Activated T-helper 1 cell treated with anti-CD3 and anti-CD28 coated beads, Interleukin-12 subunit alpha, Interleukin-12 subunit beta, Interleukin-2, Interleukin-4 antibody, amounts not matched to agents 30 ng/mL and 10 ng/mL and 1 ng/mL, durations not matched to agents 14 hours and 24 hours and 36 hours (primary cell): ENCODE results near the gene ROBO2. TPM values are rescaled to one million over a fixed set of nuclear protein-coding genes. Genes with fewer than 3 reads are reported as not detected.

Source experiments
- DNase-seq: peaks from one replicate; pipeline ENCODE4 v3.0.0; 2021; ENCODE audit warnings: low spot score
- H3K27ac Mint-ChIP-seq: one replicate; pipeline ENCODE4 v1.8.0; 2021; ENCODE audit warnings: mild to moderate bottlenecking, mixed read lengths
- H3K27me3 Mint-ChIP-seq: one replicate; pipeline ENCODE4 v1.8.0; 2022; ENCODE audit warnings: mild to moderate bottlenecking, moderate library complexity, mixed read lengths; ENCODE audit not compliant: insufficient read depth
- H3K36me3 Mint-ChIP-seq: one replicate; pipeline ENCODE4 v1.8.0; 2021; ENCODE audit warnings: low read depth, mixed read lengths
- H3K4me1 Mint-ChIP-seq: one replicate; pipeline ENCODE4 v1.8.0; 2021; ENCODE audit warnings: low read depth, mixed read lengths
- H3K4me3 Mint-ChIP-seq: one replicate; pipeline ENCODE4 v1.8.0; 2021; ENCODE audit warnings: mild to moderate bottlenecking, moderate library complexity, mixed read lengths
- H3K9me3 Mint-ChIP-seq: one replicate; pipeline ENCODE4 v1.8.0; 2021; ENCODE audit warnings: mixed read lengths
- intact Hi-C: fragments of 100-400 bp; cut with micrococcal nuclease; formaldehyde crosslinking; loops from one replicate; pipeline ENCODE4 v1.15.1; 2024
- total RNA-seq: library from RNA; stranded (reverse); gene quantifications from 2 replicates; pipeline ENCODE4 v1.2.3, GENCODE V29; 2022

Gene ROBO2
- total RNA-seq, 1 donor from 2014 or later = not detected

GRCh38 chr3:77091809-77092208, 51.9 kb downstream of the ROBO2 start:
- no peak for DNase-seq
- Mint-ChIP-seq H3K36me3 (no peaks in the 10 kb centered on the region), H3K27ac (no peak overlapping the region), H3K27me3 (no peaks in the 10 kb centered on the region), H3K9me3 (peaks cover 4% of the 10 kb centered on the region), H3K4me1 (no peaks in the 10 kb centered on the region), H3K4me3 (no peak overlapping the region)
- intact Hi-C loops = no loop called here

- Mint-ChIP-seq H3K27me3 (no peaks in the 10 kb centered on the region), H3K27ac (no peak overlapping the region), H3K36me3 (no peaks in the 10 kb centered on the region), H3K4me3 (no peak overlapping the region), H3K4me1 (no peaks in the 10 kb centered on the region), H3K9me3 (peaks cover 7% of the 10 kb centered on the region)
- intact Hi-C loops = no loop called here
- no peak for DNase-seq
These were observed 53.2 kb downstream of the ROBO2 start for GRCh38 chr3:77093101-77093500.

- no peaks in the 10 kb centered on the region for H3K27me3 Mint-ChIP-seq
- DNase-seq = no peak
- H3K4me3 Mint-ChIP-seq = no peak overlapping the region
- H3K9me3 Mint-ChIP-seq = peaks cover 11% of the 10 kb centered on the region
- H3K36me3 Mint-ChIP-seq = no peaks in the 10 kb centered on the region
- H3K27ac Mint-ChIP-seq = no peak overlapping the region
- intact Hi-C loops = no loop called here
- no peaks in the 10 kb centered on the region for H3K4me1 Mint-ChIP-seq
These were observed 56.2 kb downstream of the ROBO2 start for GRCh38 chr3:77096145-77096544.

GRCh38 chr3:77096966-77097890, 57.3 kb downstream of the ROBO2 start:
- Mint-ChIP-seq H3K4me3 (no peak overlapping the region), H3K27ac (no peak overlapping the region), H3K9me3 (peaks cover 15% of the 10 kb centered on the region), H3K27me3 (no peaks in the 10 kb centered on the region), H3K4me1 (no peaks in the 10 kb centered on the region), H3K36me3 (no peaks in the 10 kb centered on the region)
- intact Hi-C loops = no loop called here
- DNase-seq = no peak

- intact Hi-C loops = no loop called here
- no peak for DNase-seq
- Mint-ChIP-seq H3K27me3 (no peaks in the 10 kb centered on the region), H3K36me3 (no peaks in the 10 kb centered on the region), H3K27ac (no peak overlapping the region), H3K9me3 (peaks cover 9% of the 10 kb centered on the region), H3K4me3 (no peak overlapping the region), H3K4me1 (no peaks in the 10 kb centered on the region)
These were observed 63.3 kb downstream of the ROBO2 start for GRCh38 chr3:77102951-77103769.

GRCh38 chr3:77122652-77123051, 82.8 kb downstream of the ROBO2 start:
- no peaks in the 10 kb centered on the region for H3K36me3 Mint-ChIP-seq
- H3K9me3 Mint-ChIP-seq = no peaks in the 10 kb centered on the region
- no peaks in the 10 kb centered on the region for H3K27me3 Mint-ChIP-seq
- no peak for DNase-seq
- H3K4me3 Mint-ChIP-seq = no peak overlapping the region
- H3K27ac Mint-ChIP-seq = no peak overlapping the region
- no peaks in the 10 kb centered on the region for H3K4me1 Mint-ChIP-seq
- intact Hi-C loops = no loop called here

GRCh38 chr3:77125966-77126365, 86.1 kb downstream of the ROBO2 start:
- intact Hi-C loops = no loop called here
- no peak for DNase-seq
- Mint-ChIP-seq H3K27ac (no peak overlapping the region), H3K27me3 (no peaks in the 10 kb centered on the region), H3K9me3 (no peaks in the 10 kb centered on the region), H3K36me3 (no peaks in the 10 kb centered on the region), H3K4me3 (no peak overlapping the region), H3K4me1 (no peaks in the 10 kb centered on the region)

- Mint-ChIP-seq H3K4me1 (no peaks in the 10 kb centered on the region), H3K27ac (no peak overlapping the region), H3K9me3 (peaks cover 6% of the 10 kb centered on the region)
These were observed 94.9 kb downstream of the ROBO2 start for GRCh38 chr3:77134769-77135168.

GRCh38 chr3:77137559-77137958, 97.7 kb downstream of the ROBO2 start:
- no peaks in the 10 kb centered on the region for H3K27me3 Mint-ChIP-seq
- intact Hi-C loops = no loop called here
- no peaks in the 10 kb centered on the region for H3K4me1 Mint-ChIP-seq
- peaks cover 6% of the 10 kb centered on the region for H3K9me3 Mint-ChIP-seq
- H3K36me3 Mint-ChIP-seq = no peaks in the 10 kb centered on the region
- no peak for DNase-seq
- H3K27ac Mint-ChIP-seq = no peak overlapping the region
- no peak overlapping the region for H3K4me3 Mint-ChIP-seq

More at GRCh38 chr3:77134769-77135168, 94.9 kb downstream of the ROBO2 start:
- Mint-ChIP-seq H3K27me3 (no peaks in the 10 kb centered on the region), H3K36me3 (no peaks in the 10 kb centered on the region), H3K4me3 (no peak overlapping the region)
- intact Hi-C loops = no loop called here
- no peak for DNase-seq

GRCh38 chr3:77139624-77140023, 99.7 kb downstream of the ROBO2 start:
- Mint-ChIP-seq H3K27ac (no peak overlapping the region), H3K4me1 (no peaks in the 10 kb centered on the region), H3K9me3 (peaks cover 10% of the 10 kb centered on the region), H3K27me3 (no peaks in the 10 kb centered on the region), H3K36me3 (no peaks in the 10 kb centered on the region), H3K4me3 (no peak overlapping the region)
- no peak for DNase-seq
- intact Hi-C loops = no loop called here

- no peaks in the 10 kb centered on the region for H3K27me3 Mint-ChIP-seq
- intact Hi-C loops = no loop called here
- H3K4me1 Mint-ChIP-seq = no peaks in the 10 kb centered on the region
- no peak overlapping the region for H3K27ac Mint-ChIP-seq
- H3K36me3 Mint-ChIP-seq = no peaks in the 10 kb centered on the region
- peaks cover 5% of the 10 kb centered on the region for H3K9me3 Mint-ChIP-seq
- DNase-seq = no peak
- no peak overlapping the region for H3K4me3 Mint-ChIP-seq
These were observed 101.5 kb downstream of the ROBO2 start for GRCh38 chr3:77141423-77141822.

GRCh38 chr3:77142578-77142977, 102.7 kb downstream of the ROBO2 start:
- no peak overlapping the region for H3K4me3 Mint-ChIP-seq
- no peaks in the 10 kb centered on the region for H3K27me3 Mint-ChIP-seq
- no peaks in the 10 kb centered on the region for H3K4me1 Mint-ChIP-seq
- no peaks in the 10 kb centered on the region for H3K36me3 Mint-ChIP-seq
- H3K27ac Mint-ChIP-seq = no peak overlapping the region
- intact Hi-C loops = no loop called here
- peaks cover 5% of the 10 kb centered on the region for H3K9me3 Mint-ChIP-seq
- DNase-seq = no peak

- Mint-ChIP-seq H3K9me3 (peaks cover 8% of the 10 kb centered on the region), H3K36me3 (no peaks in the 10 kb centered on the region), H3K27me3 (no peaks in the 10 kb centered on the region), H3K4me3 (no peak overlapping the region), H3K4me1 (no peaks in the 10 kb centered on the region), H3K27ac (no peak overlapping the region)
- no peak for DNase-seq
- intact Hi-C loops = no loop called here
These were observed 106.1 kb downstream of the ROBO2 start for GRCh38 chr3:77146004-77146403.
